GM19372 (cell line): Measurements from ENCODE around the gene MRPL48.
"Not testable (repeated sequence)": the region's sequence is repeated elsewhere in the genome, so short reads cannot be mapped to it uniquely, and the experiment has no call there.

Experiments used
- ATAC-seq: cut with Tn5 transposase; IDR thresholded peaks from one replicate; pipeline ENCODE4 v1.9.1; 2021; ENCODE audit warnings: mild to moderate bottlenecking, low read depth, moderate library complexity; ENCODE audit not compliant: unreplicated experiment

MRPL48 gene

GRCh38 chr11:73787643-73788558 is at the start of gene MRPL48:
Gene MRPL48 (plus strand): TSS chr11:73787874. CDS start chr11:73787972, 98 bp downstream.
- peak; percentile 95 for ATAC-seq

- ATAC-seq = no peak
Measured at GRCh38 chr11:73743045-73743444, 44.6 kb upstream of the MRPL48 start.

GRCh38 chr11:73746701-73747100 is 41.0 kb upstream of the MRPL48 start:
- no peak for ATAC-seq

GRCh38 chr11:73747762-73748161 is 39.9 kb upstream of the MRPL48 start:
- ATAC-seq = no peak

DNA sequence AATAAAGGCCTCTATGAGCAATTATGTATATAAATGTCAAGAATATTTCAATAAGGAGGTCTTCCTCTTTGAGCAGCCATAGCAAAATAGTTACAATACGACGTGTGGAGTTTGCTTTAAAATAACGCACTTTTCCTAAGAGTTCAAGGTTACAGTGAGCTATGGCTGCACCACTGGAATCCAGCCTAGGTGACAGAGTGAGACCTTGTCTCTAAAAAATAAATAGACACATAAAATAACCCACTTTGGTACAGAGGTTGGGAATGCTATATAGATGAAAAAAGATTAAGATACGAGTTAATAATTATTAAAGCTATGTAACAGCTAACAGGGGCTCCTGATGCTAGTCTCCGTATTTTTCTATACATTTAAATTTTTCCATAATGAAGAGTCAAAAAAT is 39.4 kb upstream of the MRPL48 start:
- no peak for ATAC-seq

- ATAC-seq = no peak
Measured at GRCh38 chr11:73749118-73749517, 38.6 kb upstream of the MRPL48 start.

GRCh38 chr11:73750228-73750627 is 37.4 kb upstream of the MRPL48 start:
- ATAC-seq = no peak

- ATAC-seq = not testable (repeated sequence)
Measured at GRCh38 chr11:73750862-73751261, 36.8 kb upstream of the MRPL48 start.

GRCh38 chr11:73752216-73752867 is 35.3 kb upstream of the MRPL48 start:
- no peak for ATAC-seq

- ATAC-seq = no peak
Measured at GRCh38 chr11:73752903-73753302, 34.8 kb upstream of the MRPL48 start.

DNA sequence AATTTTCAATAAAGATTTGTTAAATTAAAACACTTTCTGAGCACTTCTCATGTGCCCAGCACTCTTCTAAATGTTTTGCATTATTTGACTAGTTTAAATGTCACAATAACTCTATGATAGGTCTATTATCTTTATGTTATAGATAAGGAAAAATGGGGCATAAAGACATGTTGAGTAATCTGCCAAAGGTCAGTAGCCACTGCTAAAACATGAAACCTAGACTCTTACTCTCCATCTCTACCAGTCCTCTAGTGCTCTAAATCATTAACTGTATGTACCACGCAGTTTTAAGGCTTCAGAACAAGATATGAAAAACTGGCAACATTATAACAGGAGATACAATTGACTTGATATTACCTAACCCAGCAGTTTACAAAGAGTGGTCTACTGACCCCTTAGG is 33.7 kb upstream of the MRPL48 start:
- no peak for ATAC-seq

- ATAC-seq = no peak
Measured at GRCh38 chr11:73755670-73756069, 32.0 kb upstream of the MRPL48 start.

DNA sequence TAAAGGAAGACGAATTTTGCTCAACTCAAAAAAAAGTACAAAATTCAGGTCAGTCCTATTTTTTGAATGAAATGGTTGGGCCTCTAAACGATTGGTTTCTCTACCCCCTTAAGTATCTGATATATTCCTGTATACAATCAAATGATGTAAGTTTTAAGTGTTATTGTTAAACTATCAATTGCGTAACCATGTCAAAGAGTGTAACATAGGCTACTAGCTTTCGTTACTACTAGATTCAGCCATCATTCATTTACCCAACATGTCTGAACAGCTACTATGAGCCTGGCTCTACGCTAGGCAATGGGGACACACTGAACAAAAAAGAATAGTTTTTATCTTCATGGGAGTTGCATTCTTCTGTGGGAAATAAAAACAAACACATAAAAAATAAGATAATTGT is 30.1 kb upstream of the MRPL48 start:
- no peak for ATAC-seq

GRCh38 chr11:73758451-73758850 is 29.2 kb upstream of the MRPL48 start:
- no peak for ATAC-seq

GRCh38 chr11:73759610-73760134 is 28.0 kb upstream of the MRPL48 start:
- no peak for ATAC-seq

GRCh38 chr11:73760135-73760678 is 27.5 kb upstream of the MRPL48 start:
- no peak for ATAC-seq

GRCh38 chr11:73760679-73761402 is 26.8 kb upstream of the MRPL48 start, which contains the start of gene RAB6A:
Gene RAB6A (minus strand): TSS chr11:73761074. CDS start chr11:73760635, 439 bp downstream.
- ATAC-seq = peak; percentile 88

DNA sequence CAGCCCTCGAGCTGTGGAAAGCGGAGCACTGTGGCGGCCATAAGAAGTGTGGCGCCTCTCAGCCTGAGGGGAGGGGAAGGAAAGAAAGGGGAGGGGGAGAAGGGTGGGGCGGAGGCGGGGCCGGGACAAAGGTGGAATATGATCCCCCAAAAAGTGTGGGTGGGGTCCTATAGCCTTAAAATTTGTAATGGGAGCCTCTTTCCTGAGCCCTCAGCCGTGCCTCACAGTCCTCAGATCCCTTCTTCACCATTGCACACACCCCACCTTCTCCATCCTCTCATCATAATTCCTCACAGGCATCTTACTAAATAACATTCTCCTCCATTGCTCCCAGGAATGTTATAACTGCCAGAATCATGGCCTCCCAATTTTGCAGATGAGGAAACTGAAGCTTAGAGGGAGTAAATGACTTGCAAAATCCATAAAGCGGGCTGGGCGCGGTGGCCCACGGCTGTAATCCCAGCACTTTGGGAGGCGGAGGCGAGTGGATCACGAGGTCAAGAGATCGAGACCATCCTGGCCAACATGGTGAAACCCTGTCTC is 26.2 kb upstream of the MRPL48 start:
- ATAC-seq = peak; percentile 2

DNA sequence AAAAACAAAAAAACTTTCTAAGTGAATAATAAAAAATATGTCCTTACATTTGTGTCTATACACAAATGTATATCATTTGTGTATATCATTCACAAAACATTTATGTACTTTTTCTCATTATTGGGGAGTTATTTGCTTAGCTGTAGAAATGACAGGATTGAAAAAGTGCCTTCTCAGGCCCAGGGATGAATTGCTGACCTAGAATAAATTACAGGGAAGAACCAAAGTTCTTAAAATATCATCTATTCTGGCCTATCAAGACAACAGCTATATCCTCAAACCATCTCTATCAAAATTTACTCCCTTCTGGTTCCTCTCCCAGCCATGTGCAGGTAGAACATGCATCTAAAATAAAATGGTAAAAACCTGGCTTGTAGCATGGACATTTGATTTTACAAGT is 24.9 kb upstream of the MRPL48 start:
- no peak for ATAC-seq

- no peak for ATAC-seq
Measured at GRCh38 chr11:73766763-73767162, 20.9 kb upstream of the MRPL48 start.
